GM18873 (cell line): ENCODE measurements around the gene PPIF.

Experiments
- ATAC-seq: cut with Tn5 transposase; IDR thresholded peaks from one replicate; pipeline ENCODE4 v1.9.1; 2021; ENCODE audit warnings: mild to moderate bottlenecking, moderate library complexity, moderate number of reproducible peaks; ENCODE audit not compliant: unreplicated experiment, low FRiP score

The PPIF gene

DNA sequence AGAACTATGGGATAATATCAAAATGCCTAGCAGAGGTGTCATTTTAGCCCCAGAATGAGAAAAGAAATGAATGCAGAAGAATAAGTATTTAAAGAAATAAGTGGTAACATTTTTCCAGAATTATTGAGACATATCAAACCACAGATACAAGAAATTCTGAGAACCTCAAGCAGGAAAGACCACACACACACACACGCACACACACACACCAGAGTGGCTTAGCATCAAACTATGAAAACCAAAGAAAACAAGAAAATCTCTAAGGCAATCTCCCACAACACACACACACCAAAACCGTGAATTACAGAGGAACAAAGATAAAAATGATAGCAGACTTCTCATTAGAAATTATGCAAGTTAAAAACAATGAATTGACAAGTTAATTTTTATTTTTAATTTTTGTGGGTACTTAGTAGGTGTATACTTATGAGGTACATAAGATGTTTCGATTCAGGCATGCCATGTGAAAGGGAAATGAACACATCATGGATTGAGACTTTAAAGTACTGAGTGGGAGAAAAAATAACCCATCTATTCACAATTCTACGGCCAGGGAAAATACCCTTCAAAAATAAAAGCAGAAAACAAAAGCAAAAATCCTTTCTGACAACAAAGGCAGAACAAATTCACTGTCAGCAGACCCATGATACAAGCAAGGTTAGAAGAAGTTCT, 14.6 kb downstream of the PPIF start:
- no peak for ATAC-seq

DNA sequence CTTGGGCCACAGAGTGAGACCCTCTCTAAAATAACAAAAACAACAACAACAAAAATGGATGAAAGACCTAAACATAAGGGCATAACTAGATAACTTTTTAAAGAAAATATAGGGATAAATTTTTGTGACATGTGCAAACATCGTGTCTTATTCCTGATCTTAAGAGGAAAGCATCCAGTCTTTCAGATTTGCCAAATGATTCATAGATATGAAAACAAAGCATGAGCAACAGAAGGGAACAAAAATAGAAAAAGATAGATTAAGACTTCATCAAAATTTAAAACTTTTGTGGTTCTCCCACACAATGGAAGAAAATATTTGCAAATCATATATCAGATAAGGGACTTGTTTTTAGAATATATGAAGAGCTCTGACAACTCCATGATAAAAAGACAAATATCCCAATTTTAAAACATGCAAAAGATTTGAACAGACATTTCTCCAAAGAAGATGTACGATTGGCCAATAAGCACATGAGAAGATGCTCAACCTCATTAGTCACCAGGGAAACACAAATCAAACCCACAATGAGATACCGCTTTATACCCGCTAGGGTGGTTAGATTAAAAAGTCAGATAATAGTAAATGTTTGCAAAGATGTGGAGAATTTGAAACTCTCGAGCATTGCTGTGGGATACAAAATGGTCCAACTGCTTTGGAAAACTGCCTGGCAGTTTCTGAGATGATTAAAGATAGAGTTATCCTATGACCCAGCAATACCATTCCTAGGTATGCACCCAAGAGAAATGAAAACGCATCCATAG, 20.3 kb downstream of the PPIF start:
- no peak for ATAC-seq

DNA sequence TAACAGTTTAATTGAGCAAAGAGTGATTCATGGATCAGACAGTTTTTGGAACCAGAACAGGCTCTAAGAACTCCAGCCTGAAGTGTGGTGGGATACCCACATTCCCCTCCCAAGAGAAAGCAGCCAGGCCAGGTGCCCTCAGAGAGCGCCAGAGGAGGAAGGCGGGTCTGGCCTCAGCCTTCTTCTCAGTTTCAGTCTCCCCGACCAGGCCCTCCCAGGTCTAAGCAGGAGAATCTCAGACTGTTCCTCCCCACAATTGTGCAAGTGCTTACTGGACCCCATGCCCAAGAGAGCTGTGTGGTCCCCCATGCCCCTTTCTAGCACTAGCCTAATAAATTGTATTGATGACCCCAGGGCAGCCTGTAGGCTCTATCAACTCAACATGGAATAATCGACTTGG, 25.6 kb downstream of the PPIF start:
- no peak for ATAC-seq

DNA sequence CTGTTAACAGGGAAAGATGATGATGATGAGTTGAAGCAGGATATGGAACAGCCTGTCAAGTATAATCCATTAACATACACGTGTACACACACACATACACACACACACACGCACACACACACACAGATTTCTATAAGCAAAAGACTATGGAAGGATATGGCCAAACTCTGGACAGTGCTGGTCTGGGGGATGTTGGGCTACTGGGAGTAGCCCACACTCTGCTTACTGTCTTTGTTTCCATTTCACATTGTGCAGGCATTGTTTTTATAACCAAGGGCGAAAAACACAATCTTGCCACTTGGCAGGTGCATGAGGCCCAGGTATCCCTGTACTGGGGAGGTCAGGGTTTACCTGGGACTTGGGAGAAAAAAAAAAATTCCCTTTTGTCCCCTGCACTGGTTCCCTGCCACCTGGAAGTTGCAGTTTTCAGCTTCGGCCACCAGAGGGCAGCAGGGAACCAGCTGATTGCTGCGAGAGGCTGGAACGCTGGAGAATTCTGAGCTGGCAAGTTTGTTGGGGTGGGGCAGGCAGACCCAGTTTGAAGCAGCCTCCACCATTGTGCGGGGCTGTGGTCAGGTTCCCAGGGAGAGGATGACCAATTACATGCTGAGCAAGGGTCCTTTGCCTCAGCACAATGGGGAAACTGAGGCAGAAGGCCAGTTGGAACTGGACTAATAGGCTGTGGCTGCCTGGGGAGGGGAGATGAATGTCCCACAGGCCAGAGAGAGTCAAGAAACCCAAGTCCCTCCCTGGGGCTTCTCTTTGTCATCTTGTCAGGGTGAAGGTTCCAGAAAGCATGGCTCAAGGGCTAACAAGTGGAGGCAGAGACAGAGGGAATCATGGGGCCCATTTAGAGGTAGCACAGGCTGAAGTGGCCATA, 27.3 kb downstream of the PPIF start:
- ATAC-seq: no peak

DNA sequence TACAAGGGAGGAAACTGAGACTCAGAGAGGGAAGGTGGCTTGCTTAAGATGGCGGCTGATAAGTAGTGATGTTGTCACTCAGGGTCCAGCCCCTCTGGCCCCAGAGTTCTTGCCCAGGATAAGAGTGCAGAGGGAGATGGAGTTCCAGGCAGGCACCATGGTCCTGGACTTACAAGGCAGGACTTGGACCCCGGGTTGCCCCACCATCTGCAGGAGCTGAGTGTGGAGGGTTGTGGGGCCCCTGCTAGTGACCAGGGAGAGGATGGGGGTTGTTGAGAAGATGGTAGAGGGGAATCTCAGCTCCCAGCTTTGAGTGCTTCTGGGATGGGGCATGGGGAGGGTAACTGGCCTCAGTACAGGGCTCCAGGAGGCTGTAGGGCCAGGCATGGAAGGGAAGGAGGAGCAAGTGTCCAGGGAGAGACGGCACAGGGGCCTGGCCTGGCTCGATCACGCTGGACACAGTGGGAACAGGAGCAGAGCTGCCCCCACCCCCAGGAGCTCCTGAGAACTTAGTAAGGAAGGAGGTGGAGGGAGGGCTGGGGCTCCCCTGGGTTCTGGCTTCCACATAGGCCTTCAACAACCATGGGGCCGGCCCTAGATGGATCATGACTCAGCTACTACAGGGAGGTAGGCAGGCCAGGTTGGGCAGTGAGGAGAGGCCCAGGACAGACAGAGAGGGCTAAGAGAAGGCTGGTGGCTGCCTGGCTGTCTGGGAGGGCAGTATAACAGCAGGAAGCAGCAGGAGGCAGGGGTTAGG, 28.2 kb downstream of the PPIF start:
- no peak for ATAC-seq

DNA sequence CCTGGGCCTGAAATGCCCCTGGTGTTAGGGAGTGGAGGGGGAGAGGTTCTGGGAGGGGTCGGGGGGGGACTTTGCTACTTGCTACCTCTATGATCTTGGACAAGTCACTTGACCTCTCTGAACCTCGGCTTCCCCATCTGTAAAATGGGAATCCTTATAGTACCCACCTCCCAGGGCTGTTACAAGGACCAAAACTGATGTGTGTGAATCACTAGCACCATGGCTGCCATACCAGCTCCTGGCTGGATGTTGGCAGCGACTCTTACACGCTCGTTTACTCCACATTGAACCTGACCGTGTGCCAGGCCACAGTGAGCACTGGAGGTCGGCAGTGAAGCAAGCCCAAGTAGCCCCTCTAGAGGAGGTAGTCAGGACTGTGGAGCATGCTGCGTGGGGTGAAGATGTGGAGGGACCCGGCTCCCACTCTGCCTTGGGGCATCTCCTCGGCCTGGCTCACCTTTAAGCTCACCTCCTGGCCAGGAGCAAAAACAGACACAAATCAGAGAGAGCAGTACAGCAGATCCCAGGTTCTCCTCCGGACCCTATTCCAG, 28.9 kb downstream of the PPIF start:
- ATAC-seq: no peak

DNA sequence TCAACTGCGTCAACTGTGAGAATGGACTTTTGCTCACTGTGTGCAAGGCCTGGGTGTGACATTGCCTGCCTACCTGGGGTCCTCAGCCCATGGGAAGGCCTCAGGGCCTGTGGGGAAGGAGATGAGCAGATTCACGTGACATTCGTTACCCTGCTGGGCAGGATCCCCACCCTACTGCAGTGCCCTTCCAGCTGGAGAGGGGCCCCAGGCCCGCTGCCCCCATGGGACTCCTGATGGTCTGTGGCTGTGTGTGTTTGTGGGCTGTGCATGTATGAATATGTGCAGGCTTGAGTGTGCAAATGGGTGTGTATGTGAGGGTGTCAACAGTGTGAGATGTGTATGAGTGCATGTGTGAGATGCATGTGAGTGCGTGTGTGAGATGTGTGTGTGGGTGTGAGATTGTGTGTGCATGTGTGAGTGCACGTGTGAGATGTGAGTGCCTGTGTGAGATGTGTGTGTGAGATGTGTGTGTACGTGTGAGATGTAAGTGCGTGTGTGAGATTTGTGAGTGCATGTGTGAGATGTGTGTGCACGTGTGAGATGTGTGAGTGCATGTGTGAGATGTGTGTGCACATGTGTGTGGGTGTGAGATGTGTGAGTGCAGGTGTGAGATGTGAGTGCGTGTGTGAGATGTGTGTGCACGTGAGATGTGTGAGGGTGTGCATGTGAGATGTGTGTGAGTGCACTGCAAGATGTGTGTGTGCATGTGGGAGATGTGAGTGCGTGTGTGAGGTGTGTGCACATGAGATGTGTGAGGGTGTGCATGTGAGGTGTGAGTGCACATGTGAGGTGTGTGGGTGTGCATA, 29.7 kb downstream of the PPIF start:
- ATAC-seq: no peak

DNA sequence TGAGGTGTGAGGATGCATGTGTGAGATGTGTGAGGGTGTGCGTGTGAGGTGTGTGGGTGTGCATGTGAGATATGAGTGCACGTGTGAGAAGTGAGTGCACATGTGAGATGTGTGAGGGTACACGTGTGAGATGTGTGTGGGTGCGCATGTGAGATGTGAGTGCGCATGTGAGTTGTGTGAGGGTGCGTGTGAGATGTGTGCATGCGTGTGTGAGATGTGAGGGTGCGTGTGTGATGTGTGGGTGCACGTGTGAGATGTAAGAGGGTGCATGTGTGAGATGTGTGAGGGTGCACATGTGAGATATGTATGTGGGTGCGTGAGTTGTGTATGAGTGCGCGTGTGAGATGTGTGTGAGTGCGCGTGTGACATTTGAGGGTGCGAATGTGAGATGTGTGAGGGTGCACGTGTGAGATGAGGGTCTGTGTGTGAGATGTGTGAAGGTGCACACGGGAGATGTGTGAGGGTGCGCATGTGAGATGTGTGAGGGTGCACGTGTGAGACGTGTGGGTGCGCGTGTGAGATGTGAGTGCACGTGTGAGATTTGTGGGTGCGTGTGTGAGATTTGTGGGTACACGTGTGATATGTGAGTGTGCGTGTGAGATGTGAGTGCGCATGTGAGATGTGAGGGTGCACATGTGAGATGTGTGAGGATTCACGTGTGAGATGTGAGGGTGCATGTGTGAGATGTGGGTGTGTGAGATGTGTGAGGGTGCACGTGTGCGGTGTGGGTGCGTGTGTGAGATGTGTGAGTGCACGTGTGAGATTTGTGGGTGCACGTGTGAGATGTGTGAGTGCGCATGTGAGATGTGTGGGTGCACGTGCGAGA, 30.5 kb downstream of the PPIF start:
- ATAC-seq: no peak

DNA sequence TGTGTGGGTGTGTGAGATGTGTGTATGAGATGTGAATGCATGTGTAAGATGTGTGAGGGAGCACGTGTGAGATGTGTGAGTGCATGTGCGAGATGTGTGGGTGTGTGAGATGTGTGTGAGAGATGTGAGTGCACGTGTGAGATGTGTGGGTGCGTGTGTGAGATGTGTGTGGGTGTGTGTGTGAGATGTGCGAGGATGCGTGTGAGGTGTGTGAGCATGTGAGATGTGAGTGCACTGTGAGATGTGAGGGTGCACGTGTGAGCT, 31.0 kb downstream of the PPIF start:
- ATAC-seq: no peak

DNA sequence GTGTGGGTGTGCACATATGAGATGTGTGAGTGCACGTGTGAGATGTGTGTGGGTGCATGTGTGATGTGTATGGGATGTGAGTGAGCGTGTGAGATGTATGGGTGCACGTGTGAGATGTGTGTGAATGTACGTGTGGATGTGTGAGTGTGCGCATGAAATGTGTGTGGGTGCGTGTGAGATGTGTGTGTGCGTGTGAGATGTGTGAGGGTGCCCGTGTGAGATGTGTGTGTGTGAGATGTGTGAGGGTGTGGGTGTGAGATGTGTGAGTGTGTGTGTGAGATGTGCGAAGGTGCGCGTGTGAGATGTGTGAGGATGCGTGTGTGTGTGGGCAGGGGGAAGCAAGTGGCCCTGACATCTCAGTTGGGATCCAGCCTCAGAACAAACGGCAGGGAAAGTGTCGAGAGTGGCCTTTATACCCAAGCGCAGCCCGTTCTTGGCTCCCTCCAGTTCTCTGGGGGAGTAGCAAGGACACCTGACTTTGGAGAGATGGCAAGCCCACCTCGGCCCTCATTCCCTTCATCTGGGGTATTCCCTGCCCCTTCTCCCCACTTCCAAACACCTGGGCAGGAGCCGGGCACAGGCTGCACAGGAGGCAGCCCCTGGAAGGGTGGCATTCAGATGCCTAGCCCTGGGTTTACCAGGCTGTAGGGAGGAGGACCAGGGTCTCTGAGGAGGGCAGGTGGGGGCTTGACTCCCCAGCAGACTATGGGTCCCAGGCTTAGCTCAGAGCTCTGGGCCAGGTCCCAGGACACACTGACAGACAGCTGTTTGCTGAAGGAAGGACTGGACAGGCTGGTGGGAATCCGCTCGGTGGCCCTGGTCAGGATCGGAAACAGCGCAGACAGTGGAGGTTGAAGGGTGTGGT, 31.6 kb downstream of the PPIF start:
- no peak for ATAC-seq

DNA sequence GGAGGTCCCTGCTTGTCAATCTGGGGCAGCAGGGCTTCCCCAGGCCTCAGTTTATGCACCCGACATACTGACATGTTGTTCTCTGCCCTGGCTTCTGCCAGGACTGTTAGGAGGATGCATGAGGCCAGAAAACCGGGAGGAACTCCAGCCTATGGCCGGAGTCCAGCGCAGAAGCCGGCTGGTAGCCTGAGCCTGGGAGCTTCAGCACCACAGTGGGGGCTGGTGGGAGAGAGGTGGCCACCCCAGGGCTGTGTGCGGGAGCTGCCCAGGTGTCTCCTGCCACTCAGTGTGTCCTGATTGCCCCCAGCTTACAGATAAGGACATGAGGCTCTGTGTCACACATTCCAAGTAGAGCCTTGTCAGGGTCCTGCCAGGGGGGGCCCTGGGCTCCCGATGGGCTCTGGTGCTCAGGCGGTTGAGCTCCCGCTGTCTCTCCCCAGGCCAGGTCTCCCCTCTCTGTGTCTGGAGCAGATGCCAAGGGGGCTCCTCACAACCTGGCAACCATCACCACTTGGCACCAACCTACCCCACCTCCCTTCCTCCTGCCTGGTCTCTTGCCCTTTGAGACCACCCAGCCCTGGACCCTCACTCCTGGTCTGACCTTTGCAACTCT, 32.3 kb downstream of the PPIF start:
- ATAC-seq: no peak

DNA sequence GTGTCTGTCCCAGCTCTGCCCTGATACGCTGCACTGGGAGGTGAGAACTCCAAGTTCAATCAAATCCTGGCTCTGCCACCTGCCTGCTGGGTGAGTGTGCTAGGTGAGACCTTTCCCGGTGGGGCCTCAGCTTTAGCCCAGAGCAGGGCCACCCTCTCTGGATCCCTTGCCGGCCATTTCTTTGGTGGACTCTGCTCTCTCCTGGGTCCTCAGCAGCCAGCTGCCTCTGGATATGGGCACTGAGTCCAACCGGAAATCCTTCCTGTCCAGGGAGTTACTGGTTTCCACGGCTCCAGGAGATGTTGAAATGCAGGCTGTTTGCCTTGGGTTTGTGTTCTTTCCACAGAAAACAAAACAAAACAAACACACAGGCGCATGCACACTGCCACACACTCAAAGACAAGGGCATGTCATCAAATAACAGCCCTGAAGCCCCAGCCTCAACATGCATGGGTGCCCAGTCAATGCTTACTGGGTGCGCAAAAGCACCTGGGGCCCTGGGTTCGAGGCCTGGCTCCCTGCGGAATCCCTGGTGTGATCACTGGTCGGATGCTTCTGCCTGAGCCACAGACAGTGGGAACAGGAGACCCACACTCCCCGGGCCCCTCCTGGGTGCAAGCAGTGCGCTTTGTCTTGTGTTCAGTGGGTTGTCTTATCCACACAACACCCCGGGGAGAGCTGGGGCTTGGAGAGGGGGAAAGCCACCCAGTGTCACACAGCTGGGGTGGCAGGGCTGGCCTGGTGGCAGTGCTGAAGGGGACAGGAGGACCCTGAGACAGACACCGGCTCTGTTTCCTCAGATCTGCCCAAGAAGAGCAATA, 33.1 kb downstream of the PPIF start:
- no peak for ATAC-seq

DNA sequence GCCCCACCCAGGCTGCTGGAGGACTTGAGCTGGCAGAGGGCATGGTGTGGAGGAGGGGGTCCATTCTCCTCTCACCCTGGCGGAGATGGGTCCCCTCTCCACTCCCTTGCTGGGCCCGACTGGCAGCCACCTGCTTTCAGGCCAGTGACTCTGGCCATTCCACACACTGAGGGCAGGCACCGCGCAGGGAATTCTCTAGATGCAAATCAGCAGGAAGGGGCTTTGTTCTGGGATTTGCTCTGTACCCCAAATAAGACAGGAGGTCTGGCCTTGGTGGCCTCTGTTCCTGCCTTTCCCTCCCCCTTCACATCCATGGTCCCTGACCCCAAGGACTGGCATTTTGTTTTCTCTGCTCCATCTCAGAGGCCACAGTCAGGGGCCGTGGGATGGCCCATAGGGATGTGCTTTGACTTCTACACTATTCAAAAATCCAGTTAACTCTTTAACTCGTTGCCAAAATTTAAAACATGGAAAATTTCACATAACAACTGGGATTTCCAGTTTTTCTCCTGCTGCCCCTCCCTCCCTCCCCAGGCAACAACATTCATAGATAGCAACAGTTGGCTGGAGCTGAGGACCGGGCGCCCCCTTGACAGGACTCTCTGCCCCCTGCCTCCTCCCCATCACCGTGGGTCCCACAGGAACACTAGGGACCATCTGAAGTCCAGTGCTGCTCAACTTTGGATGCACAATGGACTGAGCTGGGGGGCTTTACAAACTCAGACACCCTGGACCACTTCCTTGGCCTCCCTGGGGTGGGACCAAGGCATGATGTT, 33.9 kb downstream of the PPIF start:
- no peak for ATAC-seq

DNA sequence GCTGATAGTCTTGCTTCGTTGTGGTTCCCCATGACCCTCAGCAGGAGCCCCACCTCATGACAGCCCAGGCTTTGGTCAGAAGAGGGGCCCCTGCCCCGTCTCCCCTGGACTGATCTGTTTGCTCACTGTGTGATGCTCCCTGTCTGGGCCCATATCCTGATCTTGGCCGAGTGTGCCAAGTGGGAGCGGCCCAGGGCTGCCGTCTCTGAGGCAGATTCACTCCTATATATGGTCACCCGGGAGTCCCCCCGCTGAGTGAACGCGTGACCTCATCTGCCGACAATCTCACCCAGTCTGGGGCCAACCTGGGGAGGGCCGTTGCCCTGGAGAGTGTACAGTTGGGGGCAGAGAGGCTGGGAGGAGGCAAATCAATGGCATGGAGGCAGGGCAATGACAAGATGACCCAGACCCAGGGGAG, 34.5 kb downstream of the PPIF start:
- no peak for ATAC-seq

DNA sequence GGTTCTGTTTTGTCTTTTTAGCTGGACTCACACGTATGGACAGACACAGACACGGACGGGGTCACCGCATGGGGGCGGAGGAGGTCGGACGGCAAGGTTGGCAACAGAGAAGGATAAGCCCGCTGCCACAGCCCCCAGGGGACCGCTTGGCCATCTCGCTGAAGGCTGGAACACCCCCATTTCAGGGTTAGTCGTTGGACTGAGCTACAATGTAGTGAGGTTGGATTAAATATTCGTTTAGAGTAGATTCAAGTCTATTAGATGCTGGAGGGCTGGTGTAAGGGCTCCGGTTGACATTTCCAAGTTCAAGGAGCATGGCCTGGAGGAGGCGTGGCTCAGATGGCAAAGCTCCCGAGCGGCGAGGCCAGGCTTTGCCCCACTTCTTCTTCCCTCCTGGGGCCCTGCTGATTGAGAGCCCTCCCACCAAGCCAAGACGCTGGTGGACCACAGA, 35.2 kb downstream of the PPIF start:
- ATAC-seq: no peak
